HCT116 (cell line): Measurements from ENCODE around the gene SFT2D2. TPM values are rescaled to one million over a fixed set of nuclear protein-coding genes. Genes with fewer than 3 reads are reported as not detected.

Experiments
- ATAC-seq: fragments of 200-7000 bp; cut with Tn5 transposase; 2 replicates; pipeline ENCODE4 v1.9.1; 2020; ENCODE audit warnings: mild to moderate bottlenecking, moderate library complexity
- Bru-seq: library from RNA; stranded (reverse); fragments of 400-500 nt; gene quantifications from one replicate; lab custom pipeline; 2021; lab: Mats Ljungman, UMichigan
- BruChase-seq, 2 experiments: library from RNA; stranded (reverse); fragments of 400-500 nt; gene quantifications; one replicate each; lab custom pipeline; 2021; lab: Mats Ljungman, UMichigan
- BruUV-seq: library from RNA; stranded (reverse); fragments of 400-500 nt; replicated peaks from 2 replicates; lab custom pipeline; 2021; lab: Mats Ljungman, UMichigan
- CTCF ChIA-PET: fragments of 300-600 bp; sonication (Branson Sonifier 250); formaldehyde crosslinking; loops from one replicate; lab custom pipeline; 2021; ENCODE audit warnings: antibody characterized with exemption; lab: Charles Lee
- POLR2A ChIA-PET: fragments of 300-600, 350-600 bp; sonication (Branson Sonifier 250); formaldehyde crosslinking; loops from one replicate; lab custom pipeline; 2021; ENCODE audit warnings: antibody characterized with exemption; lab: Charles Lee
- RAD21 ChIA-PET, 2 experiments: fragments of 300-600 bp; sonication (Branson Sonifier 250); formaldehyde crosslinking; loops; one replicate each; lab custom pipeline; 2023; ENCODE audit warnings: low total read pairs in 2 of 2; ENCODE audit not compliant: uncharacterized antibody in 2 of 2, unreplicated experiment in 2 of 2, low non-redundant PET in 1 of 2; lab: Charles Lee
- DNase-seq: peaks from one replicate; pipeline ENCODE4 v3.0.0-alpha.2; 2010; ENCODE audit warnings: low read depth, low spot score
- H2AFZ ChIP-seq: fragments of 200-600 bp; shearing (Covaris generic), sonication (generic); 2 replicates; pipeline ENCODE4 v1.6.1; 2017; ENCODE audit warnings: low read depth, mixed run types, mixed read lengths, antibody characterized with exemption, low read length; ENCODE audit not compliant: poor library complexity, severe bottlenecking
- H3K27ac ChIP-seq: 2 replicates; pipeline ENCODE4 v1.5.1; 2012; ENCODE audit warnings: low read depth, low read length
- H3K27me3 ChIP-seq: fragments of 200-600 bp; sonication (generic); 2 replicates; pipeline ENCODE4 v1.6.1; 2016; ENCODE audit warnings: mixed run types, low read length, mixed read lengths; ENCODE audit not compliant: insufficient read depth
- H3K36me3 ChIP-seq, 2 experiments: fragments of 200-500 bp in 1 of 2; fragments of 200-600 bp in 1 of 2; sonication (Bioruptor generic) in 1 of 2; sonication (generic) in 1 of 2; 2 replicates each; pipeline versions ENCODE4 v1.5.1 to v1.6.1; 2014 to 2016; ENCODE audit warnings: low read length in 2 of 2, inconsistent platforms in 1 of 2, mixed read lengths in 1 of 2, mixed run types in 1 of 2; ENCODE audit not compliant: insufficient read depth in 2 of 2, control insufficient read depth in 1 of 2
- H3K4me1 ChIP-seq, 2 experiments: fragments of 200-600 bp in 1 of 2; sonication (generic) in 1 of 2; 2 replicates each; pipeline versions ENCODE4 v1.5.1 to v1.6.1; 2012 to 2017; ENCODE audit warnings: low read length in 2 of 2, inconsistent platforms in 1 of 2, mild to moderate bottlenecking in 1 of 2, mixed read lengths in 1 of 2, mixed run types in 1 of 2, moderate library complexity in 1 of 2; ENCODE audit not compliant: insufficient read depth in 2 of 2, control insufficient read depth in 1 of 2
- H3K4me2 ChIP-seq: fragments of 200-600 bp; sonication (generic); 2 replicates; pipeline ENCODE4 v1.6.1; 2017; ENCODE audit warnings: mixed run types, low read length, mixed read lengths
- H3K4me3 ChIP-seq, 2 experiments: fragments of 200-600 bp in 1 of 2; sonication (generic) in 1 of 2; replicated peaks in 1 of 2; 2 replicates each; pipeline ENCODE4 v1.5.1; 2011 to 2016; ENCODE audit warnings: low read length in 2 of 2, control low read depth in 1 of 2, low read depth in 1 of 2, mild to moderate bottlenecking in 1 of 2, mixed read lengths in 1 of 2, mixed run types in 1 of 2
- H3K79me2 ChIP-seq: fragments of 200-600 bp; sonication (generic); 2 replicates; pipeline ENCODE4 v1.6.1; 2017; ENCODE audit warnings: mild to moderate bottlenecking, mixed run types, low read length, moderate library complexity, mixed read lengths; ENCODE audit not compliant: insufficient read depth
- H3K9ac ChIP-seq: fragments of 200-600 bp; sonication (generic); 2 replicates; pipeline ENCODE4 v1.6.1; 2016; ENCODE audit warnings: low read length, mixed read lengths
- H3K9me2 ChIP-seq: fragments of 200-600 bp; sonication (generic), shearing (Covaris generic); 2 replicates; pipeline ENCODE4 v1.6.1; 2017; ENCODE audit warnings: mixed run types, mild to moderate bottlenecking, moderate library complexity; ENCODE audit not compliant: insufficient read depth
- H3K9me3 ChIP-seq, 2 experiments: fragments of 200-500 bp in 1 of 2; fragments of 200-600 bp in 1 of 2; sonication (Bioruptor generic) in 1 of 2; sonication (generic) in 1 of 2; 2 replicates each; pipeline ENCODE4 v1.6.1; 2014 to 2017; ENCODE audit warnings: low read length in 2 of 2, mixed read lengths in 2 of 2, inconsistent platforms in 1 of 2, low read depth in 1 of 2, mild to moderate bottlenecking in 1 of 2, mixed run types in 1 of 2, moderate library complexity in 1 of 2; ENCODE audit not compliant: control insufficient read depth in 1 of 2, insufficient read depth in 1 of 2
- H4K20me1 ChIP-seq: fragments of 200-600 bp; sonication (generic), shearing (Covaris generic); 2 replicates; pipeline ENCODE4 v1.6.1; 2017; ENCODE audit warnings: mixed run types, mild to moderate bottlenecking, moderate library complexity; ENCODE audit not compliant: insufficient read depth
- CBX3 ChIP-seq: IDR thresholded peaks from 2 replicates; pipeline ENCODE4 v1.6.1; 2012; ENCODE audit warnings: low read depth
- EGR1 ChIP-seq: IDR thresholded peaks from 2 replicates; pipeline ENCODE4 v1.6.1; 2012; ENCODE audit warnings: low read depth
- ELF1 ChIP-seq: IDR thresholded peaks from 2 replicates; pipeline ENCODE4 v1.6.1; 2012; ENCODE audit warnings: low read depth, borderline replicate concordance
- FOSL1 ChIP-seq: IDR thresholded peaks from 2 replicates; pipeline ENCODE4 v1.6.1; 2012; ENCODE audit warnings: low read depth
- JUND ChIP-seq: IDR thresholded peaks from 2 replicates; pipeline ENCODE4 v1.6.1; 2012
- MAX ChIP-seq: IDR thresholded peaks from 2 replicates; pipeline ENCODE4 v1.6.1; 2012
- POLR2A ChIP-seq: IDR thresholded peaks from 2 replicates; pipeline ENCODE4 v1.7.0; 2011; ENCODE audit warnings: borderline replicate concordance; ENCODE audit not compliant: insufficient read depth, insufficient read length; ENCODE audit errors: extremely low read depth
- POLR2AphosphoS5 ChIP-seq: IDR thresholded peaks from 2 replicates; pipeline ENCODE4 v1.6.1; 2011; ENCODE audit warnings: mild to moderate bottlenecking, low read depth, low read length, moderate library complexity
- REST ChIP-seq: IDR thresholded peaks from 2 replicates; pipeline ENCODE4 v1.6.1; 2012; ENCODE audit warnings: low read depth
- SIN3A ChIP-seq: IDR thresholded peaks from 2 replicates; pipeline ENCODE4 v1.6.1; 2012; ENCODE audit warnings: low read depth
- TCF7L2 ChIP-seq: IDR thresholded peaks from 2 replicates; pipeline ENCODE4 v1.7.0; 2011; ENCODE audit warnings: borderline replicate concordance, inconsistent platforms; ENCODE audit not compliant: insufficient read depth, insufficient read length; ENCODE audit errors: extremely low read depth
- YY1 ChIP-seq: IDR thresholded peaks from 2 replicates; pipeline ENCODE4 v1.6.1; 2011; ENCODE audit warnings: low read length, low read depth, moderate library complexity, mild to moderate bottlenecking; ENCODE audit not compliant: insufficient replicate concordance; ENCODE audit errors: extremely low read depth
- ZFX ChIP-seq: fragments of 450-650 bp; IDR thresholded peaks from 2 replicates; pipeline ENCODE4 v1.6.1; 2017
- intact Hi-C: fragments of 100-400 bp; cut with micrococcal nuclease; formaldehyde crosslinking; loops from 2 replicates; pipeline ENCODE4 v1.10.0; 2022
- long read RNA-seq: library from polyadenylated mRNA; unstranded; transcript quantifications from one replicate; pipeline ENCODE4 v2.0.0, GENCODE V29; 2021; ENCODE audit not compliant: unreplicated experiment
- polyA plus RNA-seq: library from polyadenylated mRNA; unstranded; fragments of >200 nt; gene quantifications from 2 replicates; pipeline ENCODE4 v1.2.1, GENCODE V29; 2012; ENCODE audit warnings: missing spikeins
- total RNA-seq: library from RNA; stranded (reverse); gene quantifications from one replicate; pipeline ENCODE4 v1.2.1, GENCODE V29; 2021; ENCODE audit not compliant: unreplicated experiment

SFT2D2 gene
- total RNA-seq, result 57.5 TPM
- 7.2 TPM in 2 replicates for polyA plus RNA-seq
- Bru-seq, nascent RNA, result percentile 89 among the genes with signal in this experiment
- percentile 99 among the genes with signal in this experiment for BruChase-seq, experiment 1, labeled RNA remaining after a 6-hour chase
- BruChase-seq, experiment 2, labeled RNA remaining after a 2-hour chase, result percentile 98 among the genes with signal in this experiment
- long read RNA-seq, full-length matches to known transcripts, result 2 of 17 reads
- long read RNA-seq, partial matches to known transcripts, result 2 of 17 reads
- long read RNA-seq, other reads (novel, unspliced or antisense), result 13 of 17 reads

- no peaks in the 10 kb centered on the region for H3K36me3 ChIP-seq
- peak within 1 kb of the TSS; percentile 90 for H3K4me2 ChIP-seq
- peak; percentile 49 for DNase-seq
- H3K4me1 ChIP-seq, result peaks cover 3 to 36% of the 10 kb centered on the region in 2 experiments; a peak in 3 of 4 replicates
- peak; percentile 91 for ATAC-seq
- POLR2A ChIA-PET, result interaction anchor here (0.8 kb wide), 1 partner anchor 183 kb away, joined by 3 read pairs; no protein-coding TSS in a partner anchor
- BruUV-seq, result TSS peak; percentile 95
- no peaks in the 10 kb centered on the region for H3K9me2 ChIP-seq
- peak within 1 kb of the TSS; percentile 88 for H3K9ac ChIP-seq
- TF ChIP-seq POLR2AphosphoS5, result peak; percentile 80
- peak; percentile 69 for TF ChIP-seq SIN3A
- TF ChIP-seq EGR1, result no peak
- TF ChIP-seq ELF1, result peak; percentile 74
- peak; percentile 94 for TF ChIP-seq CBX3
- peak; percentile 99 for TF ChIP-seq MAX
- TF ChIP-seq REST, result no peak
- TF ChIP-seq YY1, result peak; percentile 24
- peak; percentile 25 for TF ChIP-seq POLR2A
- no peak for TF ChIP-seq TCF7L2
- no peak for TF ChIP-seq JUND
- no peak for TF ChIP-seq FOSL1
- peak; percentile 89 for TF ChIP-seq ZFX
- peak within 1 kb of the TSS; percentile 73 for H3K27ac ChIP-seq
- peak within 1 kb of the TSS; percentile 52 for H2AFZ ChIP-seq
- peaks cover 46% of the 10 kb centered on the region for H3K79me2 ChIP-seq
- H4K20me1 ChIP-seq, result no peaks in the 10 kb centered on the region; the same call in 1 of the 2 replicates
- no peaks in the 10 kb centered on the region for H3K27me3 ChIP-seq
- H3K9me3 ChIP-seq, result peaks cover 0 to 7% of the 10 kb centered on the region in 2 experiments; a peak in 1 of 4 replicates
- CTCF ChIA-PET, result interaction anchor here (0.6 to 2.0 kb wide), 3 partner anchors 9 to 10 kb away, joined by 3 to 11 read pairs (median 3); no protein-coding TSS in a partner anchor
- intact Hi-C loops, result no loop called here
- H3K4me3 ChIP-seq, result peak within 1 kb of the TSS; percentile 79 to 85
- RAD21 ChIA-PET, result no interaction called here
Measured at GRCh38 chr1:168225476-168226190, at the start of gene SFT2D2. Gene SFT2D2 (plus strand): TSS chr1:168226004. CDS start chr1:168226080, 76 bp downstream.
